Right kidney (tissue), 1 donor: ENCODE data around the gene HPS1.

Experiments
- DNase-seq: peaks from one replicate; pipeline ENCODE4 v3.0.0-alpha.2; 2016

The HPS1 gene

GRCh38 chr10:98433881-98434732, 12.6 kb downstream of the HPS1 start:
- DNase-seq, result no peak

GRCh38 chr10:98433371-98433770, 13.4 kb downstream of the HPS1 start:
- DNase-seq, result no peak

- no peak for DNase-seq
These were observed 14.4 kb downstream of the HPS1 start for GRCh38 chr10:98432330-98432729.

GRCh38 chr10:98431016-98431415, 15.7 kb downstream of the HPS1 start:
- no peak for DNase-seq

- no peak for DNase-seq
These were observed 16.3 kb downstream of the HPS1 start for GRCh38 chr10:98430427-98430826.

- no peak for DNase-seq
These were observed 17.2 kb downstream of the HPS1 start for GRCh38 chr10:98429320-98430072.

GRCh38 chr10:98427011-98427515, 19.7 kb downstream of the HPS1 start:
- DNase-seq, result no peak

- no peak for DNase-seq
These were observed 21.0 kb downstream of the HPS1 start for GRCh38 chr10:98425511-98426352.

GRCh38 chr10:98424295-98425254, 22.2 kb downstream of the HPS1 start:
- no peak for DNase-seq

- DNase-seq, result no peak
These were observed 23.0 kb downstream of the HPS1 start for GRCh38 chr10:98423691-98424120.

- DNase-seq, result no peak
These were observed 24.6 kb downstream of the HPS1 start for GRCh38 chr10:98422182-98422581.

GRCh38 chr10:98420786-98421185, 25.9 kb downstream of the HPS1 start:
- DNase-seq, result no peak

- DNase-seq, result no peak
These were observed 27.1 kb downstream of the HPS1 start for GRCh38 chr10:98419469-98420261.

GRCh38 chr10:98418665-98419468, 27.9 kb downstream of the HPS1 start:
- no peak for DNase-seq

GRCh38 chr10:98417973-98418664, 28.6 kb downstream of the HPS1 start:
- DNase-seq, result no peak

GRCh38 chr10:98417481-98417959, 29.2 kb downstream of the HPS1 start:
- no peak for DNase-seq

- no peak for DNase-seq
These were observed 29.9 kb downstream of the HPS1 start for GRCh38 chr10:98416606-98417388.

GRCh38 chr10:98415731-98416119, 31.0 kb downstream of the HPS1 start:
- DNase-seq, result no peak
